Activated B cell treated with CpG ODN at 0.5 μM for 24 hours (primary cell): ENCODE measurements around the gene CTSD. TPM values are rescaled to one million over a fixed set of nuclear protein-coding genes. Genes with fewer than 3 reads are reported as not detected.

Experiments
- ATAC-seq: fragments of 200-7000 bp; cut with Tn5 transposase; one replicate; pipeline ENCODE4 v1.10.0; 2021; ENCODE audit warnings: low read depth, mild to moderate bottlenecking, moderate library complexity
- CTCF ChIA-PET: fragments of 350-600 bp; sonication (Branson Sonifier 250); formaldehyde crosslinking; loops from one replicate; lab custom pipeline; 2021; ENCODE audit warnings: antibody characterized with exemption; lab: Charles Lee
- POLR2A ChIA-PET: fragments of 350-600 bp; sonication (Branson Sonifier 250); formaldehyde crosslinking; loops from one replicate; lab custom pipeline; 2021; ENCODE audit warnings: antibody characterized with exemption; lab: Charles Lee
- DNase-seq: peaks from one replicate; pipeline ENCODE4 v3.0.0; 2022
- H3K27ac Mint-ChIP-seq: one replicate; pipeline ENCODE4 v1.8.0; 2020; ENCODE audit warnings: mixed read lengths
- H3K27me3 Mint-ChIP-seq: one replicate; pipeline ENCODE4 v1.8.0; 2021; ENCODE audit warnings: mixed read lengths
- H3K36me3 Mint-ChIP-seq: one replicate; pipeline ENCODE4 v1.8.0; 2021; ENCODE audit warnings: low read depth, mixed read lengths
- H3K4me1 Mint-ChIP-seq: one replicate; pipeline ENCODE4 v1.8.0; 2021; ENCODE audit warnings: mixed read lengths
- H3K4me3 Mint-ChIP-seq: one replicate; pipeline ENCODE4 v1.8.0; 2020; ENCODE audit warnings: mild to moderate bottlenecking, mixed read lengths
- H3K9me3 Mint-ChIP-seq: one replicate; pipeline ENCODE4 v1.8.0; 2020; ENCODE audit warnings: mixed read lengths
- CTCF ChIP-seq: fragments of 200-600 bp; IDR thresholded peaks from one replicate; pipeline ENCODE4 v1.8.0; 2022; ENCODE audit warnings: antibody characterized with exemption, mild to moderate bottlenecking
- intact Hi-C: fragments of 100-400 bp; cut with micrococcal nuclease; formaldehyde crosslinking; loops from one replicate; pipeline ENCODE4 v1.15.1; 2024
- total RNA-seq: library from RNA; stranded (reverse); gene quantifications from 2 replicates; pipeline ENCODE4 v1.2.3, GENCODE V29; 2022

Gene CTSD
- total RNA-seq, 1 donor from 2014 or later, result 33.2 TPM

GRCh38 chr11:1785749-1786413 is 22.2 kb upstream of the CTSD start:
- ChIA-PET POLR2A (interaction anchor here (0.6 kb wide), 2 partner anchors 9 to 12 kb away, joined by 10 to 13 read pairs; no protein-coding TSS in a partner anchor), CTCF (no interaction called here)
- Mint-ChIP-seq H3K27ac (no peak overlapping the region), H3K4me3 (no peak overlapping the region), H3K4me1 (peaks cover 9% of the 10 kb centered on the region), H3K9me3 (no peaks in the 10 kb centered on the region), H3K36me3 (no peaks in the 10 kb centered on the region), H3K27me3 (peaks cover 2% of the 10 kb centered on the region)
- ATAC-seq (no peak), DNase-seq (no peak)
- intact Hi-C loops, result no loop called here
- no peak for TF ChIP-seq CTCF

- ChIA-PET CTCF (no interaction called here), POLR2A (interaction anchor here (0.5 to 0.6 kb wide), 3 partner anchors 10 to 13 kb away, joined by 4 to 13 read pairs (median 10); no protein-coding TSS in a partner anchor)
- H3K27ac Mint-ChIP-seq, result no peak overlapping the region
- intact Hi-C loops, result no loop called here
- H3K36me3 Mint-ChIP-seq, result no peaks in the 10 kb centered on the region
- ATAC-seq (no peak), DNase-seq (no peak)
- H3K9me3 Mint-ChIP-seq, result no peaks in the 10 kb centered on the region
- no peak for TF ChIP-seq CTCF
- H3K4me3 Mint-ChIP-seq, result no peak overlapping the region
- H3K4me1 Mint-ChIP-seq, result peaks cover 11% of the 10 kb centered on the region
- H3K27me3 Mint-ChIP-seq, result no peaks in the 10 kb centered on the region
Measured at GRCh38 chr11:1784761-1785650, 21.3 kb upstream of the CTSD start.

- ATAC-seq, result no peak
- no peaks in the 10 kb centered on the region for H3K27me3 Mint-ChIP-seq
- no peaks in the 10 kb centered on the region for H3K9me3 Mint-ChIP-seq
- intact Hi-C loops, result no loop called here
- H3K27ac Mint-ChIP-seq, result no peak overlapping the region
- H3K4me1 Mint-ChIP-seq, result peaks cover 13% of the 10 kb centered on the region
- CTCF ChIA-PET, result no interaction called here
- no peak for TF ChIP-seq CTCF
- no peak overlapping the region for H3K4me3 Mint-ChIP-seq
- DNase-seq, result no peak
- H3K36me3 Mint-ChIP-seq, result no peaks in the 10 kb centered on the region
- POLR2A ChIA-PET, result no interaction called here
Measured at GRCh38 chr11:1783725-1784529, 20.2 kb upstream of the CTSD start.

- no peak for ATAC-seq
- H3K27me3 Mint-ChIP-seq, result no peaks in the 10 kb centered on the region
- no peak for DNase-seq
Measured at GRCh38 chr11:1782831-1783724, 19.4 kb upstream of the CTSD start.

More at GRCh38 chr11:1782831-1783724, 19.4 kb upstream of the CTSD start:
- Mint-ChIP-seq H3K9me3 (no peaks in the 10 kb centered on the region), H3K4me3 (no peak overlapping the region), H3K4me1 (peaks cover 13% of the 10 kb centered on the region), H3K36me3 (no peaks in the 10 kb centered on the region), H3K27ac (no peak overlapping the region)
- ChIA-PET POLR2A (no interaction called here), CTCF (no interaction called here)
- intact Hi-C loops, result no loop called here
- TF ChIP-seq CTCF, result no peak
